ENCODE measurements around the gene MAP3K5.
"Not testable (repeated sequence)": the region's sequence is repeated elsewhere in the genome, so short reads cannot be mapped to it uniquely, and the experiment has no call there.

MAP3K5 gene

GRCh38 chr6:136774228-136775041, 17.8 kb downstream of the MAP3K5 start:
- no peak overlapping the region for H3K4me3 ChIP-seq
- H3K27ac ChIP-seq = peak overlapping the region in 3 of 21 experiments; percentile 0 to 41 (median 2)

- no peak overlapping the region for H3K27ac ChIP-seq
- no peak overlapping the region for H3K4me3 ChIP-seq
These were observed 18.8 kb downstream of the MAP3K5 start for GRCh38 chr6:136773473-136773796.

GRCh38 chr6:136772685-136773472, 19.4 kb downstream of the MAP3K5 start:
- Histone ChIP-seq H3K27ac (no peak overlapping the region), H3K4me3 (no peak overlapping the region)

GRCh38 chr6:136771306-136771705, 21.0 kb downstream of the MAP3K5 start:
- Histone ChIP-seq H3K4me3 (no peak overlapping the region), H3K27ac (no peak overlapping the region)

- H3K27ac ChIP-seq = no peak overlapping the region
- no peak overlapping the region for H3K4me3 ChIP-seq
These were observed 22.5 kb downstream of the MAP3K5 start for GRCh38 chr6:136769759-136770158.

GRCh38 chr6:136769124-136769523, 23.2 kb downstream of the MAP3K5 start:
- H3K4me3 ChIP-seq = no peak overlapping the region
- H3K27ac ChIP-seq = no peak overlapping the region

GRCh38 chr6:136767570-136768309, 24.5 kb downstream of the MAP3K5 start:
- Histone ChIP-seq H3K27ac (peak overlapping the region in 2 of 21 experiments; percentile 3 to 34), H3K4me3 (no peak overlapping the region)

GRCh38 chr6:136767103-136767502, 25.2 kb downstream of the MAP3K5 start:
- Histone ChIP-seq H3K27ac (peak overlapping the region in 2 of 21 experiments; percentile 3 to 34), H3K4me3 (no peak overlapping the region)

GRCh38 chr6:136766274-136766673, 26.0 kb downstream of the MAP3K5 start:
- Histone ChIP-seq H3K27ac (no peak overlapping the region), H3K4me3 (no peak overlapping the region)

- Histone ChIP-seq H3K27ac (peak overlapping the region in 10 of 21 experiments; percentile 14 to 74 (median 56)), H3K4me3 (no peak overlapping the region)
These were observed 27.7 kb downstream of the MAP3K5 start for GRCh38 chr6:136764517-136764993.

GRCh38 chr6:136763716-136764516, 28.4 kb downstream of the MAP3K5 start:
- Histone ChIP-seq H3K4me3 (no peak overlapping the region), H3K27ac (peak overlapping the region in 10 of 21 experiments; percentile 4 to 74 (median 56))

- H3K27ac ChIP-seq = peak overlapping the region in 1 of 21 experiments; percentile 74
- H3K4me3 ChIP-seq = no peak overlapping the region
These were observed 29.0 kb downstream of the MAP3K5 start for GRCh38 chr6:136763255-136763654.

GRCh38 chr6:136762022-136762975, 30.0 kb downstream of the MAP3K5 start:
- no peak overlapping the region for H3K4me3 ChIP-seq
- peak overlapping the region in 16 of 21 experiments; percentile 5 to 76 (median 51) for H3K27ac ChIP-seq

GRCh38 chr6:136761227-136761922, 30.9 kb downstream of the MAP3K5 start:
- Histone ChIP-seq H3K27ac (peak overlapping the region in 18 of 21 experiments; percentile 3 to 76 (median 49)), H3K4me3 (no peak overlapping the region)

GRCh38 chr6:136760781-136761180, 31.5 kb downstream of the MAP3K5 start:
- H3K27ac ChIP-seq = peak overlapping the region in 14 of 21 experiments; percentile 2 to 76 (median 57)
- H3K4me3 ChIP-seq = not testable (repeated sequence)

- peak overlapping the region in 1 of 21 experiments; percentile 1 for H3K27ac ChIP-seq
- H3K4me3 ChIP-seq = no peak overlapping the region
These were observed 35.1 kb downstream of the MAP3K5 start for GRCh38 chr6:136757150-136757549.

- no peak overlapping the region for H3K4me3 ChIP-seq
- H3K27ac ChIP-seq = no peak overlapping the region
These were observed 37.5 kb downstream of the MAP3K5 start for GRCh38 chr6:136754820-136755219.
